ENCODE data around the gene BATF3. TPM values are rescaled to one million over a fixed set of nuclear protein-coding genes. Genes with fewer than 3 reads are reported as not detected.
A peak's percentile ranks its signal among the peaks of the same experiment; 100 is the strongest.

BATF3 gene, protein sequence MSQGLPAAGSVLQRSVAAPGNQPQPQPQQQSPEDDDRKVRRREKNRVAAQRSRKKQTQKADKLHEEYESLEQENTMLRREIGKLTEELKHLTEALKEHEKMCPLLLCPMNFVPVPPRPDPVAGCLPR
- 1.5 TPM for polyA plus RNA-seq (2013, experiment 1 of 2)
- polyA plus RNA-seq (2013, experiment 2 of 2), result 1.4 TPM

DNA sequence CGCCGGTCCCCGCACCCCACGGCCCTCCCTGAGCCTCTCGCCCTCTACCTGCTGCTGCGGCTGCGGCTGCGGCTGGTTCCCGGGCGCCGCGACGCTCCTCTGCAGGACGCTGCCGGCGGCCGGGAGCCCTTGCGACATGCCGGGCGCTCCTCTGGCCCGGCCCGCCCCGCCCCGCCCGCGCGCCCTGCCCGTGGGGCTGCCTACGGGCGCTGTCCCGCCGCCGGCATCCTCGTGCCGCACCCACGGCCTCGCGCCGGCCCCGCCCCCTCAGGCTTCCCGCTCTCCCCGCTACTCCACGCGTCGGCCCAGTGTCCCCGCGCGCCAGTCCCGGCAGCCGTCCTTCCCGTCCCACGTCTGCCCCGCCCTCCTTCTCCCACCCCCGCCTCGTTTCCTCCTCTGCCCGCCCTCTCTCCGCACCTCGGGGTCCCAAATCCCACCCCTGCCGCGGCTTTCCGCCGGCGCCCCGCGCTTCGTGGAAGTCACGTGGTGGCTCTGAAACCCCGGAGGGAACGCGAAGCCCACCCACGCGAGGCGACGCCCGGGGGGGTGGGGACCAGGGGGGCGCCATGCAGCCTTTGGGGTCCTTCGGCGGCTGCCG is at the start of gene BATF3:
Gene BATF3 (minus strand): TSS at position 216 of the 598 bp plus-strand sequence. CDS start 78 bp downstream, at position 138.
- peak within 1 kb of the TSS; percentile 82 for H3K23ac ChIP-seq (ENCODE audit: low read depth, low read length, poor library complexity)
- no peak within 1 kb of the TSS for H2BK5ac ChIP-seq (ENCODE audit: low read length)
- H2BK120ac ChIP-seq (ENCODE audit: low read depth, low read length), result peak within 1 kb of the TSS; percentile 72
- H3K36me3 ChIP-seq (replicated peaks in 1 of 2; ENCODE audit: control insufficient read depth in 2 of 2, insufficient read depth in 2 of 2, low read length in 2 of 2), result no peaks in the 10 kb centered on the region
- WGBS, 2 donors (ENCODE audit: extremely low coverage in 2 of 2, insufficient read length in 2 of 2, insufficient replicate concordance in 1 of 2), result no CpG with 5 or more reads among the region's 79 CpGs
- peak within 1 kb of the TSS; percentile 54 for H2AK5ac ChIP-seq (ENCODE audit: low read depth, low read length)
- peak within 1 kb of the TSS; percentile 43 to 78 for H3K4me3 ChIP-seq (ENCODE audit: low read length in 2 of 2)
- peak within 1 kb of the TSS; percentile 78 for H3K9ac ChIP-seq (ENCODE audit: low read depth, low read length, poor library complexity)
- H3K4ac ChIP-seq (ENCODE audit: low read length), result no peak within 1 kb of the TSS
- no peak within 1 kb of the TSS for H4K91ac ChIP-seq (ENCODE audit: low read depth, low read length, poor library complexity)
- peak within 1 kb of the TSS; percentile 24 for H2BK15ac ChIP-seq (ENCODE audit: low read length)
- H3K27me3 ChIP-seq (ENCODE audit: control insufficient read depth in 3 of 3, insufficient read depth in 3 of 3, low read depth in 1 of 3, low read length in 3 of 3), result peaks cover 10 to 67% (median 40%) of the 10 kb centered on the region in 3 experiments
- H3K9me3 ChIP-seq (replicated peaks in 1 of 2; ENCODE audit: control insufficient read depth in 2 of 2, insufficient read depth in 1 of 2, low read depth in 1 of 2, low read length in 2 of 2), result no peaks in the 10 kb centered on the region
- H3K4me2 ChIP-seq (ENCODE audit: insufficient read depth, low read length, poor library complexity, severe bottlenecking), result peak within 1 kb of the TSS; percentile 95
- H2BK12ac ChIP-seq (ENCODE audit: low read length), result no peak within 1 kb of the TSS
- H3K27ac ChIP-seq (replicated peaks; ENCODE audit: low read length), result no peak within 1 kb of the TSS
- DNase-seq (ENCODE audit: low spot score), result no peak
- H3K4me1 ChIP-seq (ENCODE audit: control insufficient read depth in 2 of 2, insufficient read depth in 1 of 2, low read depth in 1 of 2, low read length in 2 of 2), result peaks cover 2 to 9% of the 10 kb centered on the region in 2 donors
- no peak within 1 kb of the TSS for H3K14ac ChIP-seq (ENCODE audit: low read length)
- peak within 1 kb of the TSS; percentile 86 for H3K18ac ChIP-seq (ENCODE audit: low read length)
- H3K79me1 ChIP-seq (ENCODE audit: low read depth, low read length), result no peaks in the 10 kb centered on the region
- H4K8ac ChIP-seq (ENCODE audit: low read depth, low read length), result no peak within 1 kb of the TSS
- peak within 1 kb of the TSS; percentile 90 for H2AFZ ChIP-seq (ENCODE audit: low read length)

DNA sequence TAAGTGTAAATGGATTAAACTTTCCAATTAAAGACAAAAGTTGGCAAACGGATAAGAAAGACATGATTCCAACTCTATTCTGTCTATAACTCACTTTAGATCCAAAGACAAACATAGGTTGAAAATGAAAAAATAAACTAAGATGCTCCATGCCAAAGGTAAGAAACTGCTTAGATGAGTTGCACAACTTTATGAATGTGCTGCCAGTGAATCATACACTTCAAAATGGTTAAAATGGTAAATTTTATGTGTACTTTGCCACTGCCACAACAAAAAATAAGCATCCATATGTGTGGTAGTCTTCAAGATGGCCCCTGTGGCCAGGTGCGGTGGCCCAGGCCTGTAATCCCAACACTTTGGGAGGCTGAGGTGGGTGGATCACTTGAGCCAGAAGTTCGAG is 46.9 kb upstream of the BATF3 start:
- no CpG with 5 or more reads among the region's 3 CpGs for WGBS, 2 donors (ENCODE audit: extremely low coverage in 2 of 2, insufficient read length in 2 of 2, insufficient replicate concordance in 1 of 2)

DNA sequence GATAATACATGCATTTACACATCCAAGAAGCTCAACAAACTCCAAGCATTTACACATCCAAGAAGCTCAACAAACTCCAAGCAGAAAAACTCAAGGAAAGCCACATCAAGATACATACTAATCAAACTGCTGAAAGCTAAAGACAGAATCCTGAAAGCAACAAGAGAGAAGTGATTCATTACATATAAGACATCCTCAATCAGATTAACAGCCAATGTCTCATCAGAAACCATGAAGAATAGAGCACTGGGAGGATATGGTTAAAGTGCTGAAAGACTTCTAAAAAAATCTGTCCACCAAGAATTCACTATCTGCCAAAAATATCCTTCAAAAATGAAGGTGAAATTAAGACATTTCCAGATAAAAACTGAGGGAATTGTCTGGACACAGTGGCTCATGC is 45.7 kb upstream of the BATF3 start:
- Histone ChIP-seq H4K8ac (ENCODE audit: low read depth, low read length) (no peak overlapping the region), H3K4me3 (ENCODE audit: low read length in 2 of 2) (no peak overlapping the region), H2BK5ac (ENCODE audit: low read length) (no peak overlapping the region), H3K9ac (ENCODE audit: low read depth, low read length, poor library complexity) (no peak overlapping the region), H3K36me3 (replicated peaks in 1 of 2; ENCODE audit: control insufficient read depth in 2 of 2, insufficient read depth in 2 of 2, low read length in 2 of 2) (peaks cover 3 to 38% of the 10 kb centered on the region in 2 donors), H3K4ac (ENCODE audit: low read length) (no peak overlapping the region), H3K79me1 (ENCODE audit: low read depth, low read length) (peaks cover 4% of the 10 kb centered on the region), H3K4me2 (ENCODE audit: insufficient read depth, low read length, poor library complexity, severe bottlenecking) (no peak overlapping the region), H3K4me1 (ENCODE audit: control insufficient read depth in 2 of 2, insufficient read depth in 1 of 2, low read depth in 1 of 2, low read length in 2 of 2) (peaks cover 0 to 2% of the 10 kb centered on the region in 2 donors), H4K91ac (ENCODE audit: low read depth, low read length, poor library complexity) (no peak overlapping the region), H3K9me3 (replicated peaks in 1 of 2; ENCODE audit: control insufficient read depth in 2 of 2, insufficient read depth in 1 of 2, low read depth in 1 of 2, low read length in 2 of 2) (peaks cover 0 to 33% of the 10 kb centered on the region in 2 donors), H2BK120ac (ENCODE audit: low read depth, low read length) (no peak overlapping the region), H3K14ac (ENCODE audit: low read length) (no peak overlapping the region), H3K27ac (replicated peaks; ENCODE audit: low read length) (no peak overlapping the region), H3K18ac (ENCODE audit: low read length) (no peak overlapping the region), H2BK12ac (ENCODE audit: low read length) (no peak overlapping the region), H3K23ac (ENCODE audit: low read depth, low read length, poor library complexity) (no peak overlapping the region), H3K27me3 (ENCODE audit: control insufficient read depth in 3 of 3, insufficient read depth in 3 of 3, low read depth in 1 of 3, low read length in 3 of 3) (no peaks in the 10 kb centered on the region), H2BK15ac (ENCODE audit: low read length) (no peak overlapping the region), H2AFZ (ENCODE audit: low read length) (no peak overlapping the region), H2AK5ac (ENCODE audit: low read depth, low read length) (no peak overlapping the region)
- DNase-seq (ENCODE audit: low spot score), result no peak

More for the DNA sequence above, 46.9 kb upstream of the BATF3 start:
- Histone ChIP-seq H3K18ac (ENCODE audit: low read length) (no peak overlapping the region), H3K14ac (ENCODE audit: low read length) (no peak overlapping the region), H2BK15ac (ENCODE audit: low read length) (no peak overlapping the region), H4K8ac (ENCODE audit: low read depth, low read length) (no peak overlapping the region), H3K4ac (ENCODE audit: low read length) (no peak overlapping the region), H3K9ac (ENCODE audit: low read depth, low read length, poor library complexity) (no peak overlapping the region), H3K27ac (replicated peaks; ENCODE audit: low read length) (no peak overlapping the region), H2BK120ac (ENCODE audit: low read depth, low read length) (no peak overlapping the region), H3K4me3 (ENCODE audit: low read length in 2 of 2) (no peak overlapping the region), H2AK5ac (ENCODE audit: low read depth, low read length) (no peak overlapping the region), H2BK12ac (ENCODE audit: low read length) (no peak overlapping the region), H3K27me3 (ENCODE audit: control insufficient read depth in 3 of 3, insufficient read depth in 3 of 3, low read depth in 1 of 3, low read length in 3 of 3) (no peaks in the 10 kb centered on the region), H2BK5ac (ENCODE audit: low read length) (no peak overlapping the region), H3K4me1 (ENCODE audit: control insufficient read depth in 2 of 2, insufficient read depth in 1 of 2, low read depth in 1 of 2, low read length in 2 of 2) (peaks cover 0 to 2% of the 10 kb centered on the region in 2 donors), H3K4me2 (ENCODE audit: insufficient read depth, low read length, poor library complexity, severe bottlenecking) (no peak overlapping the region), H3K36me3 (replicated peaks in 1 of 2; ENCODE audit: control insufficient read depth in 2 of 2, insufficient read depth in 2 of 2, low read length in 2 of 2) (peaks cover 0 to 30% of the 10 kb centered on the region in 2 donors), H3K9me3 (replicated peaks in 1 of 2; ENCODE audit: control insufficient read depth in 2 of 2, insufficient read depth in 1 of 2, low read depth in 1 of 2, low read length in 2 of 2) (peaks cover 0 to 27% of the 10 kb centered on the region in 2 donors), H4K91ac (ENCODE audit: low read depth, low read length, poor library complexity) (no peak overlapping the region), H3K79me1 (ENCODE audit: low read depth, low read length) (peaks cover 4% of the 10 kb centered on the region), H2AFZ (ENCODE audit: low read length) (no peak overlapping the region), H3K23ac (ENCODE audit: low read depth, low read length, poor library complexity) (no peak overlapping the region)
- no peak for DNase-seq (ENCODE audit: low spot score)

DNA sequence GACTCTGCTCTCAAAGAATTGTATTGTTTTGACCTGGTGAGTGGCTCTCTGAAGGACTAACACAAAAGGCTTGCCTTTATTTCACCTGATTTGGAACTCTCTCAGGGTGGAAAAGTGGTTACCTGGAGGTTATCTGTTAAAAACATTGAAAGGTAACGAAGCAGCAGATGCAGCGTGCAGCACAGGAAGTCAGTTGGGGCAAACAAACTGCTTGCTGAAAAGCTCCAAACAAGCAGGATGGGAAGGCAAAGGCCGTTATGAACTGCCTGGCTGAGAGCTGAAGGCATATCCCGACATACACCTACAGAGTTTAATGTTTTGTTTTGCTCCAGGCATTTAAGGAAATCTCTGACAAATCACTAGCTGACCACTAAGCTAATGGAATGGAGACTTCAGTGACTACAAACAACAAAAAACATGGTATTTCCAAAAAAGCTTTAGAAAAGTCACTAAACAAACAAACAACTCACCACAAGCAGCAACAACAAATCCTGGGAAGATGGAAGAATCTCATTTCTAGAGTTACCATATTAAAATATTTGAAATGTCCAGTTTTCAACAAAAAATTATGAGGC is 44.3 kb upstream of the BATF3 start:
- no peak overlapping the region for H3K27ac ChIP-seq (replicated peaks; ENCODE audit: low read length)
- no peak for DNase-seq (ENCODE audit: low spot score)
- H3K27me3 ChIP-seq (ENCODE audit: control insufficient read depth in 3 of 3, insufficient read depth in 3 of 3, low read depth in 1 of 3, low read length in 3 of 3), result no peaks in the 10 kb centered on the region
- peaks cover 3 to 42% of the 10 kb centered on the region in 2 donors for H3K36me3 ChIP-seq (replicated peaks in 1 of 2; ENCODE audit: control insufficient read depth in 2 of 2, insufficient read depth in 2 of 2, low read length in 2 of 2)
- H2BK12ac ChIP-seq (ENCODE audit: low read length), result no peak overlapping the region
- H3K18ac ChIP-seq (ENCODE audit: low read length), result no peak overlapping the region
- WGBS, 2 donors (ENCODE audit: extremely low coverage in 2 of 2, insufficient read length in 2 of 2, insufficient replicate concordance in 1 of 2), result no CpG with 5 or more reads among the region's 4 CpGs
- H3K4me1 ChIP-seq (ENCODE audit: control insufficient read depth in 2 of 2, insufficient read depth in 1 of 2, low read depth in 1 of 2, low read length in 2 of 2), result peaks cover 0 to 2% of the 10 kb centered on the region in 2 donors
- no peak overlapping the region for H3K4me2 ChIP-seq (ENCODE audit: insufficient read depth, low read length, poor library complexity, severe bottlenecking)
- no peak overlapping the region for H3K23ac ChIP-seq (ENCODE audit: low read depth, low read length, poor library complexity)
- peaks cover 0 to 33% of the 10 kb centered on the region in 2 donors for H3K9me3 ChIP-seq (replicated peaks in 1 of 2; ENCODE audit: control insufficient read depth in 2 of 2, insufficient read depth in 1 of 2, low read depth in 1 of 2, low read length in 2 of 2)
- no peak overlapping the region for H2BK5ac ChIP-seq (ENCODE audit: low read length)
- no peak overlapping the region for H3K4ac ChIP-seq (ENCODE audit: low read length)
- no peak overlapping the region for H4K91ac ChIP-seq (ENCODE audit: low read depth, low read length, poor library complexity)
- H2AFZ ChIP-seq (ENCODE audit: low read length), result no peak overlapping the region
- no peak overlapping the region for H4K8ac ChIP-seq (ENCODE audit: low read depth, low read length)
- no peak overlapping the region for H2AK5ac ChIP-seq (ENCODE audit: low read depth, low read length)
- no peak overlapping the region for H3K14ac ChIP-seq (ENCODE audit: low read length)
- no peak overlapping the region for H3K9ac ChIP-seq (ENCODE audit: low read depth, low read length, poor library complexity)
- H2BK15ac ChIP-seq (ENCODE audit: low read length), result no peak overlapping the region
- H3K4me3 ChIP-seq (ENCODE audit: low read length in 2 of 2), result no peak overlapping the region
- H3K79me1 ChIP-seq (ENCODE audit: low read depth, low read length), result peaks cover 2% of the 10 kb centered on the region
- H2BK120ac ChIP-seq (ENCODE audit: low read depth, low read length), result no peak overlapping the region
